ENCODE measurements around the gene C10orf71. TPM values are rescaled to one million over a fixed set of nuclear protein-coding genes. Genes with fewer than 3 reads are reported as not detected.

The C10orf71 gene
- total RNA-seq, 1 donor from 2014 or later, result not detected

DNA sequence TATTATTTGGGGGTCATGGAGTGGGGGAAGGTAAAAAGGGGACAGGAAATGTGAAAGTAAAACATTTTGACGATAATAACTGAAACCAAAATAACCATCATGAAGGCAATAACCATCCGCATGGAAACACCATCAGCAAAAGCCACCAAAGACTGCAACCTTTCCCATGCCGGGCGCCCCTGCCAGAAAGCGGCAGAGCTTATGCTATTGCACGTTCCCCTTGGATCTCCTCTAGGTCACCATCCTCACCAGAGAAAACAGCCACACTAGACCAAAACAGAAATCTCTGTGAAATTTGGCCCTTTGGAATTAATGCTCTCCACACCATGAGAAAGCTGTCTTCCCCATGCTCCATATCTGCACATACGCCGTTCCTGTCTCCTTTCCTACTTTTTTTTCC, 65.8 kb downstream of the C10orf71 start:
- TF ChIP-seq EZH2 (IDR thresholded peaks at IDR 0.05; ENCODE audit: insufficient read depth, low read length), result no peak
- TF ChIP-seq, protein P1, sequence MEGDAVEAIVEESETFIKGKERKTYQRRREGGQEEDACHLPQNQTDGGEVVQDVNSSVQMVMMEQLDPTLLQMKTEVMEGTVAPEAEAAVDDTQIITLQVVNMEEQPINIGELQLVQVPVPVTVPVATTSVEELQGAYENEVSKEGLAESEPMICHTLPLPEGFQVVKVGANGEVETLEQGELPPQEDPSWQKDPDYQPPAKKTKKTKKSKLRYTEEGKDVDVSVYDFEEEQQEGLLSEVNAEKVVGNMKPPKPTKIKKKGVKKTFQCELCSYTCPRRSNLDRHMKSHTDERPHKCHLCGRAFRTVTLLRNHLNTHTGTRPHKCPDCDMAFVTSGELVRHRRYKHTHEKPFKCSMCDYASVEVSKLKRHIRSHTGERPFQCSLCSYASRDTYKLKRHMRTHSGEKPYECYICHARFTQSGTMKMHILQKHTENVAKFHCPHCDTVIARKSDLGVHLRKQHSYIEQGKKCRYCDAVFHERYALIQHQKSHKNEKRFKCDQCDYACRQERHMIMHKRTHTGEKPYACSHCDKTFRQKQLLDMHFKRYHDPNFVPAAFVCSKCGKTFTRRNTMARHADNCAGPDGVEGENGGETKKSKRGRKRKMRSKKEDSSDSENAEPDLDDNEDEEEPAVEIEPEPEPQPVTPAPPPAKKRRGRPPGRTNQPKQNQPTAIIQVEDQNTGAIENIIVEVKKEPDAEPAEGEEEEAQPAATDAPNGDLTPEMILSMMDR (IDR thresholded peaks at IDR 0.05; ENCODE audit: insufficient read depth, low read depth, low read length), result no peak
- H3K9me3 Mint-ChIP-seq (ENCODE audit: unreplicated experiment), result no peaks in the 10 kb centered on the region
- no peaks in the 10 kb centered on the region for H4K20me1 ChIP-seq (ENCODE audit: insufficient read depth, low read length)
- no peaks in the 10 kb centered on the region for H3K36me3 Mint-ChIP-seq (ENCODE audit: low read depth, unreplicated experiment)
- H3K27me3 Mint-ChIP-seq (ENCODE audit: low read depth, unreplicated experiment), result peaks cover 24% of the 10 kb centered on the region
- H3K9ac ChIP-seq (ENCODE audit: low read length), result no peak overlapping the region
- DNase-seq (ENCODE audit: low read depth) (no peak), FAIRE-seq (no peak)
- H3K4me1 Mint-ChIP-seq (ENCODE audit: low read depth, unreplicated experiment), result peaks cover 12% of the 10 kb centered on the region
- H3K4me3 Mint-ChIP-seq (ENCODE audit: unreplicated experiment), result no peak overlapping the region
- H3K4me3 ChIP-seq (ENCODE audit: insufficient read depth, low read depth, low read length), result no peak overlapping the region
- no peak overlapping the region for H3K4me2 ChIP-seq (ENCODE audit: low read length)
- H3K9me3 ChIP-seq (ENCODE audit: insufficient read depth, low read depth, low read length), result no peaks in the 10 kb centered on the region
- H3K27ac ChIP-seq (ENCODE audit: low read depth, low read length), result no peak overlapping the region
- no peaks in the 10 kb centered on the region for H3K27me3 ChIP-seq (ENCODE audit: insufficient read depth, low read length)
- no peak overlapping the region for H2AFZ ChIP-seq (ENCODE audit: low read depth, low read length)
- peaks cover 5% of the 10 kb centered on the region for H3K4me1 ChIP-seq (ENCODE audit: insufficient read depth, low read length)
- H3K36me3 ChIP-seq (ENCODE audit: insufficient read depth, low read length), result no peaks in the 10 kb centered on the region
- no peak overlapping the region for H3K27ac Mint-ChIP-seq (ENCODE audit: unreplicated experiment)
- H3K79me2 ChIP-seq (ENCODE audit: insufficient read depth, low read length), result no peaks in the 10 kb centered on the region

DNA sequence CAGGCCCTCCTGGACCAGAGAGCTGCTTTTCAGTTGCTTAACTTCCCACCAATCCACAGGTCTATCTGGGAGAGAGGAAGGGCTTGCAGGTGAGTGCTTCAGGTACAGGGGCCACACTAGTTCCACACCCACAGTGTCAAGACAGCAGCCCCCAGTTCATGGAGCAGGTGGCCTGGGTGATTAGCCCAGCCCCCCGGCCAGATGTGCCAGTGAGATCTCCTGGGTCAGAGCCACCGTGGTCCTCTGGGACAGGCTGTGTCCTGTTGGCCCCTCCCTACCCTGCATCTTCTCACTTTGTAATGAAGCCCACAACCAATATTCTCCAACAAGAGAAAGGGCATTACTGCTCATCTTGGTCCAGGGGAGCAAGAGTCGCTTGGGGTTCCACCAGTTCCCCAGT, 66.3 kb downstream of the C10orf71 start:
- H3K36me3 ChIP-seq (ENCODE audit: insufficient read depth, low read length), result no peaks in the 10 kb centered on the region
- no peak overlapping the region for H3K4me3 ChIP-seq (ENCODE audit: insufficient read depth, low read depth, low read length)
- H3K4me2 ChIP-seq (ENCODE audit: low read length), result no peak overlapping the region
- FAIRE-seq, result no peak
- no peak overlapping the region for H2AFZ ChIP-seq (ENCODE audit: low read depth, low read length)
- H3K27ac ChIP-seq (ENCODE audit: low read depth, low read length), result no peak overlapping the region
- no peak overlapping the region for H3K27ac Mint-ChIP-seq (ENCODE audit: unreplicated experiment)
- H4K20me1 ChIP-seq (ENCODE audit: insufficient read depth, low read length), result no peaks in the 10 kb centered on the region
- H3K27me3 Mint-ChIP-seq (ENCODE audit: low read depth, unreplicated experiment), result peaks cover 24% of the 10 kb centered on the region
- H3K4me1 ChIP-seq (ENCODE audit: insufficient read depth, low read length), result peaks cover 8% of the 10 kb centered on the region
- no peak for DNase-seq (ENCODE audit: low read depth)
- H3K9me3 Mint-ChIP-seq (ENCODE audit: unreplicated experiment), result no peaks in the 10 kb centered on the region
- no peaks in the 10 kb centered on the region for H3K79me2 ChIP-seq (ENCODE audit: insufficient read depth, low read length)
- H3K9me3 ChIP-seq (ENCODE audit: insufficient read depth, low read depth, low read length), result no peaks in the 10 kb centered on the region
- H3K4me3 Mint-ChIP-seq (ENCODE audit: unreplicated experiment), result no peak overlapping the region
- no peaks in the 10 kb centered on the region for H3K27me3 ChIP-seq (ENCODE audit: insufficient read depth, low read length)
- peaks cover 8% of the 10 kb centered on the region for H3K4me1 Mint-ChIP-seq (ENCODE audit: low read depth, unreplicated experiment)
- no peaks in the 10 kb centered on the region for H3K36me3 Mint-ChIP-seq (ENCODE audit: low read depth, unreplicated experiment)
- H3K9ac ChIP-seq (ENCODE audit: low read length), result no peak overlapping the region
- TF ChIP-seq, protein P1 (IDR thresholded peaks at IDR 0.05; ENCODE audit: insufficient read depth, low read depth, low read length), result no peak
- TF ChIP-seq EZH2 (IDR thresholded peaks at IDR 0.05; ENCODE audit: insufficient read depth, low read length), result no peak

DNA sequence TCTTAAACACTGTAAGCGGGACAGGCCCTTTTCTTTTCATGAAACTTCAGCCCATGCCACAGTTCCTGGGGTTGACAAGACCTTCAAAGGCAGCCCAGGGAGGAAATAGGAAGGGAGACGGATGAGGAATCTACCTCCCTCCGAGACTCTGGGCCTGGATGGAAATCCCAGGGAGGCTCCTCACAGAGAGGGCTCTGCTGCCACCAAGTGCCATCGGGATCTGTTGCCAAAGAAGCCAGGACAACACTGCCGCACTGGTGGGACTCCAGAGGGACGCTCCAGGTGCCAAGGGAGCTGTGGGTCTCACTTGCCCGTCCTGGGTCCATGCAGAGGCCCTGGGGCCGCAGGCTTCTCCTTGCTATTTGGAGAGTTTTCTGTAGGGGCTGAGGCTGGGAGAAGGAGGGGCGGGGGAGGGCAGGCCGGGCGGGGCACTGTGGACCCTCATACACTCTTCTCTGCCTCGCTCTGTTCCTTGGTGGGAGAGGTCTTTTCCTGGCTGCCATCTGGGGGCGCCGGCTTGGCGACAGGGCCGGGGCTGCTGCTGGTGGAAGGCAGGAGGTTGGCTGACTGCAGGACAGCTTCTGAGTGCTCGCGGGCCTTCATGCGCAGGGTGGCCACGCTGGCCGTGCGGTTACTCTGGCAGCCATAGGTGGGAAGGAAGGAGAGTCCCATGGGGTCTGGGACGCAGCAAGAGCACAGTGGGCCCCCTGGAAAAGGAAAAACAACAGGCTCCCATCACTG, 66.9 kb downstream of the C10orf71 start:
- no peaks in the 10 kb centered on the region for H3K9me3 Mint-ChIP-seq (ENCODE audit: unreplicated experiment)
- Histone ChIP-seq H4K20me1 (ENCODE audit: insufficient read depth, low read length) (no peaks in the 10 kb centered on the region), H3K4me2 (ENCODE audit: low read length) (no peak overlapping the region), H3K4me3 (ENCODE audit: insufficient read depth, low read depth, low read length) (no peak overlapping the region), H3K27me3 (ENCODE audit: insufficient read depth, low read length) (no peaks in the 10 kb centered on the region), H3K27ac (ENCODE audit: low read depth, low read length) (no peak overlapping the region), H3K79me2 (ENCODE audit: insufficient read depth, low read length) (no peaks in the 10 kb centered on the region), H3K36me3 (ENCODE audit: insufficient read depth, low read length) (no peaks in the 10 kb centered on the region), H3K9me3 (ENCODE audit: insufficient read depth, low read depth, low read length) (no peaks in the 10 kb centered on the region), H3K9ac (ENCODE audit: low read length) (no peak overlapping the region), H3K4me1 (ENCODE audit: insufficient read depth, low read length) (peaks cover 8% of the 10 kb centered on the region), H2AFZ (ENCODE audit: low read depth, low read length) (no peak overlapping the region)
- TF ChIP-seq, protein P1 (IDR thresholded peaks at IDR 0.05; ENCODE audit: insufficient read depth, low read depth, low read length), result no peak
- TF ChIP-seq EZH2 (IDR thresholded peaks at IDR 0.05; ENCODE audit: insufficient read depth, low read length), result no peak
- peaks cover 8% of the 10 kb centered on the region for H3K4me1 Mint-ChIP-seq (ENCODE audit: low read depth, unreplicated experiment)
- FAIRE-seq, result no peak
- H3K27me3 Mint-ChIP-seq (ENCODE audit: low read depth, unreplicated experiment), result peaks cover 24% of the 10 kb centered on the region
- DNase-seq (ENCODE audit: low read depth), result no peak
- no peak overlapping the region for H3K27ac Mint-ChIP-seq (ENCODE audit: unreplicated experiment)
- H3K4me3 Mint-ChIP-seq (ENCODE audit: unreplicated experiment), result no peak overlapping the region
- no peaks in the 10 kb centered on the region for H3K36me3 Mint-ChIP-seq (ENCODE audit: low read depth, unreplicated experiment)

Measured in astrocyte (in vitro differentiated cells and primary cell).